Heart left ventricle (tissue), 16 donors: ENCODE results near the gene EEF1E1. TPM values are rescaled to one million over a fixed set of nuclear protein-coding genes. Genes with fewer than 3 reads are reported as not detected.
"Not testable (repeated sequence)": the region's sequence is repeated elsewhere in the genome, so short reads cannot be mapped to it uniquely, and the experiment has no call there.

ENCODE experiments used
- ATAC-seq, 4 donors: fragments of 200-7000 bp; cut with Tn5 transposase; one replicate each; pipeline ENCODE4 v1.9.1; 2020 to 2022; ENCODE audit warnings: moderate library complexity in 4 of 4, mild to moderate bottlenecking in 3 of 4, moderate number of reproducible peaks in 1 of 4
- DNase-seq, 5 donors: peaks; one replicate each; pipeline ENCODE4 v3.0.0-alpha.2; 2020
- H3K27ac ChIP-seq, 12 donors: fragments of 200-600 bp; sonication (generic) in 4 of 12; one replicate each; pipeline versions ENCODE4 v1.5.0 to v1.8.0; 2016 to 2022; ENCODE audit warnings: mild to moderate bottlenecking in 2 of 12
- H3K27me3 ChIP-seq, 9 donors: fragments of 200-600 bp; sonication (generic) in 2 of 9; one replicate each; pipeline versions ENCODE4 v1.5.1 to v1.8.0; 2016 to 2022; ENCODE audit warnings: mild to moderate bottlenecking in 3 of 9
- H3K36me3 ChIP-seq, 9 donors: fragments of 200-600 bp; sonication (generic) in 2 of 9; one replicate each; pipeline versions ENCODE4 v1.5.0 to v1.8.0; 2018 to 2022; ENCODE audit warnings: mild to moderate bottlenecking in 2 of 9
- H3K4me1 ChIP-seq, 12 donors: fragments of 200-600 bp; sonication (generic) in 4 of 12; one replicate each; pipeline versions ENCODE4 v1.5.0 to v1.8.0; 2016 to 2022; ENCODE audit warnings: mild to moderate bottlenecking in 3 of 12
- H3K4me3 ChIP-seq, 12 donors: fragments of 200-600 bp; sonication (generic) in 4 of 12; one replicate each; pipeline versions ENCODE4 v1.5.0 to v1.8.0; 2017 to 2022; ENCODE audit warnings: mild to moderate bottlenecking in 9 of 12, moderate library complexity in 4 of 12
- H3K9me3 ChIP-seq, 12 donors: fragments of 200-600 bp; sonication (generic) in 4 of 12; one replicate each; pipeline versions ENCODE4 v1.5.0 to v1.8.0; 2016 to 2022; ENCODE audit warnings: mild to moderate bottlenecking in 1 of 12
- CTCF ChIP-seq, 12 donors: fragments of 200-600 bp; sonication (generic) in 4 of 12; IDR thresholded peaks; one replicate each; pipeline versions ENCODE4 v1.5.0 to v1.8.0; 2018 to 2022; ENCODE audit warnings: antibody characterized with exemption in 12 of 12, mild to moderate bottlenecking in 5 of 12
- POLR2A ChIP-seq, 2 donors: fragments of 450-650 bp; IDR thresholded peaks; one replicate each; pipeline ENCODE4 v1.6.1; 2017; ENCODE audit warnings: antibody characterized with exemption in 2 of 2, mild to moderate bottlenecking in 2 of 2, moderate library complexity in 2 of 2
- WGBS, 4 donors: extraction: QIAGEN DNeasy Blood & Tissue Kit in 2 of 4; methylation state at CpG; one replicate each; pipeline versions ENCODE4 v1.1.5 to v1.1.7; 2013 to 2018; 5-methylcytosine and 5-hydroxymethylcytosine counted together
- intact Hi-C, 10 donors: fragments of 100-400 bp; cut with DNase I; formaldehyde crosslinking; loops; one replicate each; pipeline versions ENCODE4 v1.11.1 to v1.14.2; 2022
- polyA plus RNA-seq, 2 donors: library from polyadenylated mRNA; stranded (reverse); fragments of 200-250 nt; gene quantifications; one replicate each; pipeline ENCODE4 v1.2.3, GENCODE V29; 2013
- total RNA-seq, 9 donors: library from RNA; depleted of rRNA in 2 of 9; stranded (reverse); fragments of >200 nt in 2 of 9; fragmentation: NEBNext Ultra II Directional in 3 of 9; extraction: Animal tissue kit (Norgen Biotek cat#: 25700) in 3 of 9; gene quantifications; one replicate each; pipeline versions ENCODE4 v1.1.0 to v1.2.4, GENCODE V29; 2016 to 2023
- donor health status: ischemic (EF 13 %, LVEDD 7.1; RV severe dilation, severe dysfunction).
- donor health status: healthy with polysubstance abuse.
- donor health status: DM: no; HTN: yes; CAD: no.
- donor health status: DM: no; HTN: no; CAD: no.
- donor health status: ischemic (EF 25% LVEDD 6.9; RV normal size, moderate dysfunction).
- donor health status: ischemic (EF 25% LVEDD 5.7; RV mildly dilated, moderate dysfunction).
- donor health status: healthy.
- donor health status: DM: yes; HTN: yes; CAD: no.
- donor health status: ischemic (EF 35%, LVEDD 5.7; RV mildly dilated, moderate dysfunction).
- donor health status: nonischemic (EF 11% LVEDD 7.7; RV severe dilation, severe dysfunction).
- donor health status: DM: yes; HTN: yes; CAD: no.
- donor health status: PGD.
- donor health status: ischemic (EF 29% LVEDD 5.4; RV normal size, mild dysfunction).
- donor health status: nonischemic (EF 23%, LVEDD 6.1; RV moderate dilation, normal function).

Gene EEF1E1
- total and polyA plus RNA-seq, 11 donors = 10.3 to 50.1 (median 15.9) TPM

- DNase-seq (no peak), ATAC-seq (no peak)
- Histone ChIP-seq H3K4me3 (no peak overlapping the region), H3K27ac (no peak overlapping the region), H3K4me1 (peaks cover 0 to 8% (median 1%) of the 10 kb centered on the region in 12 donors), H3K36me3 (peaks cover 0 to 32% (median 19%) of the 10 kb centered on the region in 9 donors), H3K27me3 (no peaks in the 10 kb centered on the region), H3K9me3 (no peaks in the 10 kb centered on the region)
- intact Hi-C loops = no loop called here
- TF ChIP-seq CTCF (IDR thresholded peaks at IDR 0.05) (no peak), POLR2A (IDR thresholded peaks at IDR 0.05) (no peak)
- WGBS, 4 donors = 59 to 65% (median 63%) methylated on average over 3 of the region's 3 CpGs
Observed at GRCh38 chr6:8043221-8043620, 59.1 kb downstream of the EEF1E1 start.

GRCh38 chr6:8041913-8042583 lies 60.3 kb downstream of the EEF1E1 start:
- no peaks in the 10 kb centered on the region for H3K9me3 ChIP-seq
- intact Hi-C loops = no loop called here
- no peak for DNase-seq
- no peaks in the 10 kb centered on the region for H3K27me3 ChIP-seq
- TF ChIP-seq POLR2A (IDR thresholded peaks at IDR 0.05) (no peak), CTCF (IDR thresholded peaks at IDR 0.05) (no peak)
- 92 to 95% (median 93%) methylated on average over 9 of the region's 9 CpGs for WGBS, 4 donors
- H3K36me3 ChIP-seq = peaks cover 0 to 32% (median 21%) of the 10 kb centered on the region in 9 donors
- H3K4me3 ChIP-seq = no peak overlapping the region
- ATAC-seq = no peak
- H3K4me1 ChIP-seq = peaks cover 0 to under 1% (median 0%) of the 10 kb centered on the region in 12 donors
- no peak overlapping the region for H3K27ac ChIP-seq

- H3K4me1 ChIP-seq, H3K36me3 ChIP-seq, H3K4me3 ChIP-seq, intact Hi-C loops, ATAC-seq, H3K27ac ChIP-seq, DNase-seq, H3K27me3 ChIP-seq: not testable (repeated sequence)
- peaks cover 0 to 14% (median 0%) of the 10 kb centered on the region in 12 donors for H3K9me3 ChIP-seq
- 88 to 97% (median 94%) methylated on average over 3 of the region's 3 CpGs for WGBS, 4 donors
Observed at GRCh38 chr6:8034107-8034506, 68.2 kb downstream of the EEF1E1 start.

- TF ChIP-seq POLR2A (IDR thresholded peaks at IDR 0.05) (no peak), CTCF (IDR thresholded peaks at IDR 0.05) (no peak)
Observed at GRCh38 chr6:8030920-8031319, 71.4 kb downstream of the EEF1E1 start.

More at GRCh38 chr6:8030920-8031319, 71.4 kb downstream of the EEF1E1 start:
- Histone ChIP-seq H3K27me3 (no peaks in the 10 kb centered on the region), H3K4me3 (no peak overlapping the region), H3K27ac (no peak overlapping the region), H3K4me1 (peaks cover 0 to 33% (median 22%) of the 10 kb centered on the region in 12 donors), H3K9me3 (peaks cover 0 to 14% (median 0%) of the 10 kb centered on the region in 12 donors), H3K36me3 (peaks cover 0 to 2% (median 0%) of the 10 kb centered on the region in 9 donors)
- WGBS, 4 donors = 88 to 96% (median 93%) methylated on average over 5 of the region's 5 CpGs
- DNase-seq = no peak
- no peak for ATAC-seq
- intact Hi-C loops = no loop called here

Other genes starting within 250 kb of the EEF1E1 start
- 100 to 1,000 TPM in 1 of 9 donors, 10 to 100 TPM in 8; 33.4 to 110 (median 43.6) TPM for gene TXNDC5, start 191.8 kb downstream of the EEF1E1 start, total RNA-seq
- 100 to 1,000 TPM in 1 of 2 donors, 10 to 100 TPM in 1; 20.3 to 112 TPM for gene TXNDC5, start 191.8 kb downstream of the EEF1E1 start, polyA plus RNA-seq
- gene BLOC1S5, start 38.2 kb downstream of the EEF1E1 start, total RNA-seq = 10 to 100 TPM in 2 of 9 donors, 1 to 10 TPM in 7; 6.9 to 15.2 (median 8.8) TPM
- 1 to 10 TPM; 4.3 to 4.4 TPM for gene BLOC1S5, start 38.2 kb downstream of the EEF1E1 start, polyA plus RNA-seq